IMR-90 (cell line): ENCODE measurements around the gene NT5M. TPM values are rescaled to one million over a fixed set of nuclear protein-coding genes. Genes with fewer than 3 reads are reported as not detected.

Source experiments
- ATAC-seq: fragments of 200-7000 bp; cut with Tn5 transposase; 2 replicates; pipeline ENCODE4 v1.9.1; 2020; ENCODE audit warnings: low read depth, mild to moderate bottlenecking, moderate library complexity
- BruUV-seq: library from RNA; stranded (reverse); fragments of 400-500 nt; replicated peaks from 2 replicates; lab custom pipeline; 2021; lab: Mats Ljungman, UMichigan
- CTCF ChIA-PET: fragments of 300-600 bp; formaldehyde crosslinking; extraction: SDS; loops from one replicate; lab custom pipeline; 2021; ENCODE audit warnings: antibody characterized with exemption; lab: Yijun Ruan, JAX
- POLR2A ChIA-PET: fragments of 300-600 bp; sonication (Branson Sonifier 250); formaldehyde crosslinking; loops from one replicate; lab custom pipeline; 2022; ENCODE audit warnings: antibody characterized with exemption; ENCODE audit not compliant: unreplicated experiment; lab: Charles Lee
- DNase-seq: peaks from one replicate; pipeline ENCODE4 v3.0.0; 2013
- H2AFZ ChIP-seq: replicated peaks from 2 replicates; pipeline ENCODE3; 2013; ENCODE audit warnings: low read length, mild to moderate bottlenecking; ENCODE audit not compliant: poor library complexity
- H2AK5ac ChIP-seq: 2 replicates; pipeline ENCODE4 v1.6.1; 2013; ENCODE audit warnings: low read depth, low read length, inconsistent platforms
- H2AK9ac ChIP-seq: replicated peaks from 2 replicates; pipeline ENCODE3; 2013; ENCODE audit warnings: mild to moderate bottlenecking, low read depth, low read length, moderate library complexity; ENCODE audit not compliant: poor library complexity
- H2BK120ac ChIP-seq: 2 replicates; pipeline ENCODE4 v1.6.1; 2013; ENCODE audit warnings: low read depth, low read length, inconsistent platforms
- H2BK15ac ChIP-seq: 3 replicates; pipeline ENCODE4 v1.6.1; 2013; ENCODE audit warnings: low read depth, low read length, inconsistent platforms
- H2BK20ac ChIP-seq: 2 replicates; pipeline ENCODE4 v1.6.1; 2013; ENCODE audit warnings: low read depth, mild to moderate bottlenecking, inconsistent platforms, low read length, moderate library complexity
- H2BK5ac ChIP-seq: 2 replicates; pipeline ENCODE4 v1.6.1; 2013; ENCODE audit warnings: mild to moderate bottlenecking, low read depth, low read length, inconsistent platforms; ENCODE audit not compliant: poor library complexity, severe bottlenecking
- H3K14ac ChIP-seq: replicated peaks from 2 replicates; pipeline ENCODE4 v1.6.1; 2013; ENCODE audit warnings: low read depth, low read length, inconsistent platforms
- H3K18ac ChIP-seq: 2 replicates; pipeline ENCODE4 v1.6.1; 2013; ENCODE audit warnings: low read depth, low read length, control low read depth
- H3K23ac ChIP-seq: 2 replicates; pipeline ENCODE4 v1.6.1; 2013; ENCODE audit warnings: low read depth, low read length, inconsistent platforms
- H3K27ac ChIP-seq: 2 replicates; pipeline ENCODE4 v1.5.1; 2013; ENCODE audit warnings: mild to moderate bottlenecking, control low read depth, low read length; ENCODE audit not compliant: insufficient read depth
- H3K27me3 ChIP-seq: 2 replicates; pipeline ENCODE4 v1.6.1; 2013; ENCODE audit warnings: low read length; ENCODE audit not compliant: control insufficient read depth, insufficient read depth
- H3K36me3 ChIP-seq: 2 replicates; pipeline ENCODE4 v1.6.1; 2013; ENCODE audit warnings: low read length, mixed read lengths; ENCODE audit not compliant: control insufficient read depth, insufficient read depth
- H3K4ac ChIP-seq: 2 replicates; pipeline ENCODE4 v1.6.1; 2013; ENCODE audit warnings: low read depth, low read length, inconsistent platforms
- H3K4me1 ChIP-seq: 2 replicates; pipeline ENCODE4 v1.6.1; 2013; ENCODE audit warnings: low read length, mixed read lengths; ENCODE audit not compliant: control insufficient read depth, insufficient read depth
- H3K4me2 ChIP-seq: 2 replicates; pipeline ENCODE4 v1.6.1; 2013; ENCODE audit warnings: low read depth, mild to moderate bottlenecking, control low read depth, low read length, moderate library complexity
- H3K4me3 ChIP-seq: 2 replicates; pipeline ENCODE4 v1.5.1; 2013; ENCODE audit warnings: low read depth, mild to moderate bottlenecking, control low read depth, low read length, moderate library complexity; ENCODE audit not compliant: insufficient read depth
- H3K56ac ChIP-seq: 2 replicates; pipeline ENCODE4 v1.6.1; 2013; ENCODE audit warnings: low read length, inconsistent platforms; ENCODE audit not compliant: insufficient read depth; ENCODE audit errors: extremely low read depth
- H3K79me1 ChIP-seq, 2 experiments: 2 replicates each; pipeline ENCODE4 v1.6.1; 2013; ENCODE audit warnings: low read length in 2 of 2, inconsistent platforms in 1 of 2, low read depth in 1 of 2
- H3K9ac ChIP-seq: 2 replicates; pipeline ENCODE4 v1.6.1; 2013; ENCODE audit warnings: low read depth, low read length, control low read depth
- H3K9me1 ChIP-seq: 2 replicates; pipeline ENCODE4 v1.6.1; 2013; ENCODE audit warnings: low read length, inconsistent platforms; ENCODE audit not compliant: insufficient read depth
- H3K9me3 ChIP-seq: 2 replicates; pipeline ENCODE4 v1.6.1; 2013; ENCODE audit warnings: low read length; ENCODE audit not compliant: control insufficient read depth, insufficient read depth
- H4K20me1 ChIP-seq: 2 replicates; pipeline ENCODE4 v1.6.1; 2013; ENCODE audit warnings: low read length, inconsistent platforms; ENCODE audit not compliant: insufficient read depth
- H4K5ac ChIP-seq: 2 replicates; pipeline ENCODE4 v1.6.1; 2013; ENCODE audit warnings: mild to moderate bottlenecking, low read depth, low read length, control low read depth
- H4K8ac ChIP-seq, 2 experiments: 2 replicates each; pipeline ENCODE4 v1.6.1; 2013; ENCODE audit warnings: low read depth in 2 of 2, low read length in 2 of 2, control low read depth in 1 of 2, inconsistent platforms in 1 of 2
- H4K91ac ChIP-seq: 2 replicates; pipeline ENCODE4 v1.6.1; 2013; ENCODE audit warnings: low read depth, low read length, inconsistent platforms; ENCODE audit not compliant: insufficient read depth
- RFX5 ChIP-seq: IDR thresholded peaks from 2 replicates; pipeline ENCODE4 v1.8.0; 2012; ENCODE audit warnings: low read depth, mild to moderate bottlenecking, low read length, moderate library complexity
- WGBS, 2 experiments: methylation state at CpG; one replicate each; pipeline versions ENCODE4 v1.1.5 to v1.1.7; 2013; ENCODE audit warnings: missing lambda C conversion rate in 2 of 2; ENCODE audit not compliant: insufficient read length in 1 of 2; ENCODE audit errors: extremely low coverage in 2 of 2; 5-methylcytosine and 5-hydroxymethylcytosine counted together
- dilution Hi-C: fragments of 300-500 bp; cut with HindIII; formaldehyde crosslinking; loops from one replicate; pipeline ENCODE4 v1.14.3; 2018; ENCODE audit warnings: low sequenced_read_pairs; ENCODE audit not compliant: unreplicated experiment
- in situ Hi-C: fragments of 300-500 bp; cut with MboI; formaldehyde crosslinking; loops from 3 replicates; pipeline ENCODE4 v1.14.3; 2019; ENCODE audit warnings: low sequenced_read_pairs, inconsistent platforms, mixed read lengths
- intact Hi-C: fragments of 100-400 bp; cut with micrococcal nuclease; formaldehyde crosslinking; loops from 2 replicates; pipeline ENCODE4 v1.10.0; 2022
- polyA plus RNA-seq, 3 experiments: library from polyadenylated mRNA; depleted of rRNA; stranded (reverse); fragments of >200 nt; gene quantifications; 2 replicates each; pipeline ENCODE4 v1.2.3, GENCODE V29; 2012; ENCODE audit warnings: low replicate concordance in 1 of 3
- total RNA-seq: library from RNA; depleted of rRNA; stranded (reverse); fragments of >200 nt; gene quantifications from 2 replicates; pipeline ENCODE4 v1.2.3, GENCODE V29; 2012

NT5M gene
- total and polyA plus RNA-seq, 2 of the 4 experiments (the other 2 are of a cell fraction): 0.18 to 0.32 TPM

DNA sequence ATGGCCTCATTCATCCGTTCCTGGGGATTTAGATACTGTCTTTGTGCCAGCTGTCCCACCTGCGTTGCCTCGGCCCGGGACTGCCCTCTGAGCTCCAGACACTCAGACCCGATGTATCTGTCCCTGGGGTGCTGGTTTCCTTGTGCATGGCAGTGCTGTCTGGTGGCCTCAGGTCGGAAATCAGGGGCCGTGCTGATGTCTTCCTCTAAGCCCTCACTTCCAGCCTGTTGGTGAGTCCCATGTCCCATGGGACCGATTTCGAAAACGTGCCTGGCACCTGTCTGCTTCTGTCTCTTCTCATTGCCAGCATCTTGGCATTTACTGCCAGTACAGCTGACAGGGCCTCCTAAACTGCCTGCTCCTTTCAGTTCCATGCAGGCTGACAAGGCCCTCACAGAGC, 22.1 kb downstream of the NT5M start:
- no peak for ATAC-seq
- 86% methylated on average over 10 of the region's 10 CpGs; no CpG with 5 or more reads in 1 of the 2 experiments for WGBS, 2 experiments

More for the DNA sequence above, 22.1 kb downstream of the NT5M start:
- H3K9me3 ChIP-seq: no peaks in the 10 kb centered on the region
- H3K79me1 ChIP-seq: no peaks in the 10 kb centered on the region
- ChIA-PET POLR2A (no interaction called here), CTCF (no interaction called here)
- no peaks in the 10 kb centered on the region for H3K9me1 ChIP-seq
- no TSS peak for BruUV-seq
- H2BK15ac ChIP-seq: no peak overlapping the region
- no peak overlapping the region for H3K23ac ChIP-seq
- H3K36me3 ChIP-seq: no peaks in the 10 kb centered on the region
- no peak overlapping the region for H3K14ac ChIP-seq
- H3K56ac ChIP-seq: no peak overlapping the region
- dilution Hi-C loops (no loop called here), intact Hi-C loops (no loop called here), in situ Hi-C loops (no loop called here)
- H3K4me1 ChIP-seq: no peaks in the 10 kb centered on the region
- H4K5ac ChIP-seq: no peak overlapping the region
- no peak overlapping the region for H2BK5ac ChIP-seq
- no peak overlapping the region for H2BK120ac ChIP-seq
- H4K20me1 ChIP-seq: no peaks in the 10 kb centered on the region
- H2BK20ac ChIP-seq: no peak overlapping the region
- no peak overlapping the region for H3K4me2 ChIP-seq
- peak overlapping the region; percentile 55 for H2AK9ac ChIP-seq
- H3K4me3 ChIP-seq: no peak overlapping the region
- no peak overlapping the region for H3K27ac ChIP-seq
- DNase-seq: no peak
- no peak overlapping the region for H3K4ac ChIP-seq
- no peak overlapping the region for H3K9ac ChIP-seq
- no peak overlapping the region for H2AK5ac ChIP-seq
- TF ChIP-seq RFX5: no peak
- H4K8ac ChIP-seq: no peak overlapping the region
- no peak overlapping the region for H3K18ac ChIP-seq
- H2AFZ ChIP-seq: no peak overlapping the region
- H4K91ac ChIP-seq: no peak overlapping the region
- peaks cover 8% of the 10 kb centered on the region for H3K27me3 ChIP-seq
